Measurements from ENCODE around the gene FJX1. TPM values are rescaled to one million over a fixed set of nuclear protein-coding genes. Genes with fewer than 3 reads are reported as not detected.
A peak's percentile ranks its signal among the peaks of the same experiment; 100 is the strongest.

FJX1 gene
- 27.6 TPM for polyA plus RNA-seq (2013, experiment 1 of 2; ENCODE audit: insufficient read length)
- polyA plus RNA-seq (2013, experiment 2 of 2; ENCODE audit: insufficient read length), result 28.2 TPM

DNA sequence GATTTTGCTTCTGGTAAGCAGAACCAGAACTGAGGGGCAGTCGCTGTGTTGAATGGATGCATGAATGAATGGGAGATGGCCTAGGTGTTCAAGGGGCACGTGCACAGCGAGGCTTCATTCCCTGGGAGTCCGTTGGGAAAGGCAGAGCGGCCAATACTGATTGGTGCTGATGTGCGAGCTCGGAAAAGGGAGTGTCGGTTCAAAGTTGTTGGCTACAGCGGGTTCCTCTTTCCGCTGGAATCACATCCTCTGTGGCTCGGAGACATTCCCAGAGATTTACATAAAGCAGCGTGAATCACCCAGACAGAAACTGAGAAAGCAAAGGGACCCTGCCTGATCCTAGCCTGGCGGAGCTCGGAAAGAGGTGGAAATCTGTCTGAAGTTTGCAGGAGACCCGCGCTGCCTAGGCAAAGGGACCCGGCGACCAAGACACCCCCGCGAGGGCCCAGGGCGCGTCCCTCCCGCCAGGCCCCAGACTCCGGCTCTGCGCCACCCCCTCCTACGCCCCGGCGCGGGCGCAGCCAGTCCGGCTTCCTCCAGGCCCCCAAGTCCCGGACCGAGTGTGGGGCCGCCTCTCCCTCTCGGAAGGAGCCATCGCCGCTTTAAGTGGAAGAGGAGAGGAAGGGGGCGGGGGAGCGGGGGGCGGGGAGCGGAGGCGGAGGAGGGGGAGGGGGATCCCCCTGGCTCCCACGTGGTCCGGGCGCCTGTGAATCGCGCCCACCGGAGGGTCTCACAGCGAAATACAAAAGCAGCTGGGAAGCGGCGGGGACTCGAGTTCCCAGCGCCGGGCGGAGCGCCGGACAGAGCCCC is at the start of gene FJX1:
FJX1 (plus strand) TSS at position 774 of the 810 bp plus-strand sequence. CDS start 177 bp downstream, outside the sequence.
- DNase-seq, result peak; percentile 93

DNA sequence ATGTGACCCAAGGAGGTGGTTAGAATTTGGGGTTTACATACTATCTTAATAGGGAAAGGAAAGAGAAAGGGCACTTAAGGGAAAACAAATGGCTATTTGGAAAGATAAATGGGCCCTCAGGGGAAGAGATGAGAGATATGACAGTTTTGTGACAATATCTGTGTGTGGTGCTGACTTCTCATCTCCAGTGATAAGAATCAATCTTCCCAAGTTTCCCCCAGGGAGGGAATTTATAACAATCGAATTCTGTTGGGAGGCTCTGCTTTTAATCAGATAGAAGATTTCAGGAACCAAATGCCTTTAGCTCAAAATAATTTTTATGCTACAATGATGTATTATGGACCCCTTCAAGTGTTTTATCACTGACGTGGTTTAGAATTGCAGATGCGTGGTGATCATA is 46.6 kb upstream of the FJX1 start:
- no peak for DNase-seq

DNA sequence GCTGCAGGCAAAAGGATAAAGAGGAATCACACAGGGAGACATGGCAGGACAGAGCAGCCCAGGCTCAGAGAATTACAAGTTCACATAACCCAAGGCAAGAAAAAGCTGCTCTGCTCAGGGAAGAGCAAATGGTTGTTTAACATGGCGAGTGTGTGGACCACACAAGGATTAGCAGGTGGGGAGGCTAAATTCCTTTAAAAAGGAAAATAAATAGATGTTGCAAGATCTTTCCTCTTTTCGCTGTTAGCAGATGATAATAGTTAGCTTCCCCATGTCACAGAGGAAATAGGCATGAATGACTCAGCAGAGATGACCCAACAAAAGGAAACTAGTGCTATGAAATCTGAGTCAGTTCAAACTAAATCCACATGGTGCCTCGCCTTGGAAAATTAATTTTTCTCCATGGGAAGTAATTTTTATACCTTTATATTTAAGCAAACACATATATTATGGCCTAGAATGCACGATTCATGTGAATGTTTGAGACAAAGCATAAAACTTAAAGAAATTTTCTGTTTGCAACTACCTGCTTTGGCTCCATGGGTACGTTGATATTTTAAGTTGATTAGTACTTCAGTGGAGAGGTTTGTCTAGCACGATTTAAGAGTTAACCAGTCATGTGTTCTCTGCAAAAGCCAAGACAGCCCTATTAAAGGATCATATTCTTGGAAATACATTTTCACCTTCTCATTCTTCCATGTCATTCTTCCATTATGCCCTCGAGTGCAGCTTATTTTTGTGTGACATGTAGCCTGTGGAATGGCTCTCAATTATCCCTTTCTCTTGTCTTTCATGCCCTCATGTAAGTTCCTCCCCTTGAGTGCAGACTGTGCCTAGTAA is 38.5 kb upstream of the FJX1 start:
- peak; percentile 97 for DNase-seq

- DNase-seq, result no peak
Observed at GRCh38 chr11:35580397-35580781, 37.9 kb upstream of the FJX1 start.

- no peak for DNase-seq
Observed at GRCh38 chr11:35582033-35582432, 36.2 kb upstream of the FJX1 start.

DNA sequence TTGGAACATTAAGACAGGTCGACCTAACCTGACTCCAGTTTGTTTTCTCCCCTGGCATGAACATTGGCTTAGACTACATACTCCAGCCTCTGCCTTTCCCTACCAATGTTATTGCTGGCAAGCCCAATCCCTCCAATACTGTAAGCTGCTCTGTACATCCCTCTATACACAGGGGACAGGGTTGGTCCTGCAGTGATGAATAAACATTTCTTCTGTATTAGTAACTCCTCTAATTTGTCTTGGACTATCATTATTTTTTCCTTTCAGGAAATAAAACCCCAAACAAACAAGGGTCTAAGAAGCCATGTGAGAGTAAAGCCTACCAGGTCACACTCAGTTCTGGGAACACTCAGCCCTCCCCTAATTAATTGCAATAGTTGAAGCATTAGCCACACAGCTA is 35.1 kb upstream of the FJX1 start:
- DNase-seq, result peak; percentile 77

- DNase-seq, result no peak
Observed at GRCh38 chr11:35583843-35584242, 34.4 kb upstream of the FJX1 start.

DNA sequence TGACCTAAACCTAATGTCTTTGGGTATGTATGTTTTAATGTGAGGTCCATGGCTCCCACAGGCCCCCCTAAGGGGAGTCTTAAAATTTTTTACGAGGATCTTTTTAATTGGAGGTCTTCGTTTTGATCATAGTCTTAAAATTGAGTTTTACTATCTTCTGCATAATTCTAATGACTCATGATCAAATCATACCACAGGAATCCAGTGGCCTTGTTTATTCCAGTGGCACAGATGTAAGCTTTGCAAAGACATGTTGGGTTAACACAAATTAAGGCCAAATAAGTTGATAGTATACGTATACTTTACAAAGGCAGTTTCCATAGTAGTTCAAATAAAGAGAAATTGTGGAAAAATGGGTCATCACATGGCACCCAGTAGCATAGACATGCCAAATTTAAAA is 33.9 kb upstream of the FJX1 start:
- peak; percentile 65 for DNase-seq

DNA sequence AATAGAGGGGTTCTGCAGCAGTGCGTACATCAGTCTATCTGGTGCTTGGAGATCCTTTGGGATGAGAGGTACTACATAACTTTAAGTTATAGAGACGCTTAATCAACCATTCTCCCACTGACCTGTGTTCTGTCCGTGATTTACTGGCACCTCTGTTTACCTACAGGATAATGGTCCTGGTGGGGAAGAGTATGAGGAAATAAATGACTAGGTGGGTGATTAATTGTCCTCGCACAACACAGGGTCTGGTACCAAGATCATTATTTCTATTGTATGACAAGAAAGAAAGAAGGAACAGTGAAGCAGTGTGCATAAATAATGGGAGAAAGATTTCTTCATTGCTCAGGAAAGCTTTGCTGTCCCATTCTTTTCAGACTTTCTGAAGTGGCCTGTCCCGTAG is 32.8 kb upstream of the FJX1 start:
- no peak for DNase-seq

GRCh38 chr11:35586222-35586621 is 32.0 kb upstream of the FJX1 start:
- DNase-seq, result no peak

- no peak for DNase-seq
Observed at GRCh38 chr11:35587972-35588371, 30.3 kb upstream of the FJX1 start.

DNA sequence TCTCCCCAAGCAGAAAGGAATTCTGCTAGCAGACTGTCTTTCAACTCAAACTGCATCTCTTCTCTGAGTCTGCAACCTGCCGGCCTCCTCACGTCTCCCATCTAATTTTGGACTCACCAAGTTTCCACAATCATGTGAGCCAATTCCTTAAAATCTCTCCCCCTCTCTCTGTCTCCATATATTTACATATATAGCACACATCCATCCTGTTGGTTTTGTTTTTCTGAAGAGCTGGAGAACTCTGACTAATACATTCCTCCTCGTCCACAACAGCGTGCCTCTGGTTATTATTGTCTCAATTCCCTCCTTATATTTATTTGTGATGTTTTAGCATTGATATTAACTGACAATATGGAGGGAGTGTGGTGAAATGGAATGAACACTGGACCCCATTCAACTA is 29.6 kb upstream of the FJX1 start:
- DNase-seq, result peak; percentile 83

DNA sequence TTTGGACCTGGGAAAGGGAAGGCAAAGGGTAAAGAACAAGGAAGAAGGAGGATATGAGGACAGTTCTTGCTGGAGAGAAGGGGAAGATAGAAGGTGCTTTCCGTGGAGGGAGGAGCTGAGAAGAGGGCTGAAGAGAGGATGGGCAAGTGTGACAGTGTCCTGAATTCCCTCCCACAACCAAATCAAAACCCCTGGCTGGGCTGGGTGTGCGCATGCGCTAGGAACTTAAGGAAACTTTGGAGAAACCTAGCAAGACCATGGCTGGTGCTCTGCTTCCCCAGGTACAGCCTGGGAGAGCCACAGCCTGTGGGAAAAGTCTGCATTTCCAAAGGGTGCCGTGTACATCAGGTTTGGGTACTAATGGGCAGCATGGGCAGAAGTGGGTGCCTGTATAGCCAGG is 29.0 kb upstream of the FJX1 start:
- DNase-seq, result no peak

DNA sequence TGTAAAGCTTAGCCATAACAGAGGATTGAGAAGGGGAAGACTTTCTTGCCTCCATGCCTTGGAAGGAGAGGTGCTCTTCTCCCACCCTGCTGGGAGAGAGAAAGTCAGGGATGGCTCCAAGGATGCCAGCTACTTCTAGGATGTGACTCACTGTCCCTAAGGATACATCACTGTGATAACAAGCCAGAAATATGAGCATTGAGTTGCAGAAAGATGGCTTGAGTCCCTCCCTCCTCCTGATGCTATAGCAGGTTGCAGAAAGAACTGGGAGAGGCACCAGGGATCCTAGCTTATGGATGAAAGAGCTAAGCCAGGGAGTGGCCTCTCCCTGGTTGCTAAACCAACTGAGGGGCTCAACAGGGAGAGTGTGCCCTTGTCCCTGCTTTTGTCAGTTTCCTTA is 27.8 kb upstream of the FJX1 start:
- no peak for DNase-seq

DNA sequence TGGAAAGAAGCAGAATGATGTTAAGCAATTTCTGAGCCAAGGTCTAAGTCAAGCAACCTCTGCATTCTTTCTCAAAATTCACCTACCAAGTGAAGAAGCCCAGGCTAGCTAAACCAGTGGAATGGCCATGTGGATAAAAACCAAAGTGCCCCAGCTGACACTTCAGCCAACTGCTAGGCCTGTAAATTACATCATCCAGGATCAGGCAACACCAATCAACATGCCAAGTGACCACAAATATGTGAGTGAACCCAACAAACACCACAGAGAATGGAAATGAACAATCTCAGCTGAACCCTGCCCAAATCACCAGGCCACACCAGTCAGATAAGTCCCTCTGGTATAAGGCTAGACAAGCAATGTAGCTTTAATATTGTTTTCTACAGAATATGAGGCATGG is 25.1 kb upstream of the FJX1 start:
- peak; percentile 90 for DNase-seq

GRCh38 chr11:35594680-35595079 is 23.6 kb upstream of the FJX1 start:
- DNase-seq, result no peak

- DNase-seq, result no peak
Observed at GRCh38 chr11:35598254-35599125, 19.8 kb upstream of the FJX1 start.

DNA sequence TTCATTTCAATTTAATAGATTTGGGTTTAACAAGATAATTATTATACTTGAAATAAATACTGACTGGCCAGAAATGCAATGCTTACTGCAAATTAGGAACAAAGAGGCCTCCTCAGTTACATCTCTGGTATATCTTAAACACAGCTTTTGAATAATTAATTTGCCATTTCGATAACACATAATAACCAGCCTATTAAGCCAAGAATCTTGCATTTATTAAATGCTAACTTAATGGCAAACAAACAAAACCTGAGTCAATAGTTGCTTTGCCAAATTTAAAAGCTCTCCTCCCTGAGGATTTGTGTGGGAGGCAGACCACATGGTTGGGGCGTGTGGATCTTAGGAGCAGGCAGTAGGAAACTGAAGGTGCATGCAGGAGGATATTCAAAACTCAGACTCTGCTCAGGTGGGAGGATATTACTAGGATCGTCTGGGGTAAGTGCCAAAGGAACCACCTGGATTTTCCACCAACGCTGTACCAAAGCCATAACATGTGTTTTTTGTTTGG is 17.9 kb upstream of the FJX1 start:
- no peak for DNase-seq

GRCh38 chr11:35602160-35602793 is 16.0 kb upstream of the FJX1 start:
- DNase-seq, result no peak

GRCh38 chr11:35602979-35603378 is 15.3 kb upstream of the FJX1 start:
- no peak for DNase-seq

- DNase-seq, result peak; percentile 71
Observed at GRCh38 chr11:35605706-35606105, 12.6 kb upstream of the FJX1 start.

GRCh38 chr11:35606206-35606605 is 12.1 kb upstream of the FJX1 start:
- no peak for DNase-seq

Measured in fibroblast of skin of abdomen (primary cell).